Activated naive CD4-positive, alpha-beta T cell treated with anti-CD3 and anti-CD28 coated beads, Interleukin-2, amount 50 U/mL, for 72 hours (primary cell): Measurements from ENCODE around the gene OSBP2. TPM values are rescaled to one million over a fixed set of nuclear protein-coding genes. Genes with fewer than 3 reads are reported as not detected.

Source experiments
- ATAC-seq, 2 donors: fragments of 150-1000 bp; cut with Tn5 transposase; 2 replicates each; pipeline ENCODE4 v1.10.0; 2021; ENCODE audit warnings: mild to moderate bottlenecking in 2 of 2, moderate library complexity in 2 of 2
- DNase-seq, 2 donors: peaks; one replicate each; pipeline ENCODE4 v3.0.0; 2021 to 2022; ENCODE audit warnings: low spot score in 2 of 2
- H3K27ac Mint-ChIP-seq, 2 donors: one replicate each; pipeline ENCODE4 v1.8.0; 2022; ENCODE audit warnings: mild to moderate bottlenecking in 2 of 2, mixed read lengths in 2 of 2
- H3K36me3 Mint-ChIP-seq, 2 donors: one replicate each; pipeline ENCODE4 v1.8.0; 2022; ENCODE audit warnings: mixed read lengths in 2 of 2
- H3K9me3 Mint-ChIP-seq, 2 donors: one replicate each; pipeline ENCODE4 v1.8.0; 2022; ENCODE audit warnings: mixed read lengths in 2 of 2
- total RNA-seq, 2 donors: library from RNA; stranded (reverse); gene quantifications; one replicate each; pipeline ENCODE4 v1.2.3, GENCODE V29; 2022

The OSBP2 gene
- total RNA-seq, 2 donors from 2014 or later: 1.7 to 6.1 TPM

GRCh38 chr22:30871391-30872284, 177.0 kb downstream of the OSBP2 start:
- Mint-ChIP-seq H3K27ac (peak overlapping the region in 1 of 2 donors; percentile 82), H3K9me3 (no peaks in the 10 kb centered on the region), H3K36me3 (no peaks in the 10 kb centered on the region)
- DNase-seq: peak in 1 of 2 donors; percentile 45
- ATAC-seq: no peak

- no peaks in the 10 kb centered on the region for H3K36me3 Mint-ChIP-seq
- ATAC-seq (no peak), DNase-seq (peak in 1 of 2 donors; percentile 18)
- H3K9me3 Mint-ChIP-seq: no peaks in the 10 kb centered on the region
- peak overlapping the region in 1 of 2 donors; percentile 82 for H3K27ac Mint-ChIP-seq
Measured at GRCh38 chr22:30872285-30873041, 177.8 kb downstream of the OSBP2 start.

GRCh38 chr22:30873086-30873650, 178.5 kb downstream of the OSBP2 start:
- no peaks in the 10 kb centered on the region for H3K36me3 Mint-ChIP-seq
- H3K9me3 Mint-ChIP-seq: no peaks in the 10 kb centered on the region
- DNase-seq (peak in 1 of 2 donors; percentile 45), ATAC-seq (no peak)
- no peak overlapping the region for H3K27ac Mint-ChIP-seq

DNA sequence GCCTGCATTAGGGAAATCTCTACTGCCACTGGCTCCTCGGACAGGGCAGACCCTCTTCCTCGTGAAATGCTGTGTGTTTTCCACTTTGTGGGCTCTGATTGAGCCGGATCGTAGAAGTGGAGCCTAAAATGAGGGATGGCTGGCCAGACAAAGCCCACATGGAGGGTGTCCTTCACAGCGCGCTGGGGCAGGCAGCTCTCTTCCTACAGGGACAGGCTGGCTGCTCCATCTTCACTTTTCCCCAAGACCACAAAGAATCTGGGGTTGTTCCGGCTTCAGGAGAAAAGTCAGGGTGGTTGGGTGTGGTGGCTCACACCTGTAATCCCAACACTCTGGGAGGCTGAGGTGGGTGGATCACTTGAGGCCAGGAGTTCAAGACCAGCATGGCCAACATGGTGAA, 179.0 kb downstream of the OSBP2 start:
- no peak for DNase-seq
- H3K9me3 Mint-ChIP-seq: no peaks in the 10 kb centered on the region

DNA sequence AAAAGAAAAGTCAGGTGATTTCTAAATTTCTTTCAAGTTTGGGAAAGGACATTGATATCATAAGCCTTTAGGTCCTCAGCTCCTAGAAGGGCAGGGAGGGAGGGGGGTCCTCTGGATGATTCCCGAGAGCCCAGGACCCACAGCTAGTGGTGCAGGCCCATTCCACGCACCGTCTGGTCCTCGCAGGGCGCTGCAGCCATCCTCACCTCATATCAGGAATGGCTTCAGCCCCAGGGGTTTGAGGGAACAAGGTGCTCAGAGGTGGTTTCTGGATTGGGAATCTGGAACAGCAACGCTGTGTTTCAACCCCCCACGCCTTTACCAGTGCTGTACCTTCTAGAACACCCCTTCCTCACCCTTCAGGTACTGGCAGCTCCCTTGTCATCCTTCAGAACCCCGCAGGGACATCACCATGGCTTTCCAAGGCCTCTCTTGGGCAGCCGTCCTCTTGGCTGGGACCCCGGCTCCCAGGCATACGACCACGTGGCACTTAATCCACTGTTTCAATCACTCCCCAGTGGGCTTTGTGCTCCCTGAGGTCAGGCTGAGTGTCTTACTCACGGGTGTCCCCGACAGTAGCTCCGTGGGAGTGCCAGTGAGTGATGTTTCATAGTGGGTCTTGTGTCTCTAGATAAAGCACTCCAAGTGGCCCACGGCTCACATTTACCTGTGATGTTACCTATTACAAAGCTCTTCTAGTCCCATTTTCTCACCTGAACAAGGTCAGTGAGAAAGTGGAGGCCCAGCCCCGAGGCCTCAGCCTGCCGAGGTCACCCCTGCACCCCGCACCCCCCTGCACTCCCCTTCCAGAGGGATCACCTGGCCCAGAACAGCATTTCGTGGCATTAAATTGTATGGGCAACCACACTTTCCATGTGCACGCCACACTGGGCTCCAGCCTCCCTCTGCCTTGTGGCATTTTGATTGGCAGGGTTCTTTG, 180.0 kb downstream of the OSBP2 start:
- no peaks in the 10 kb centered on the region for H3K36me3 Mint-ChIP-seq
- ATAC-seq (no peak), DNase-seq (peak in 1 of 2 donors; percentile 46)
- no peak overlapping the region for H3K27ac Mint-ChIP-seq
- H3K9me3 Mint-ChIP-seq: no peaks in the 10 kb centered on the region

More for the DNA sequence above, 179.0 kb downstream of the OSBP2 start:
- no peak for ATAC-seq
- no peaks in the 10 kb centered on the region for H3K36me3 Mint-ChIP-seq
- H3K27ac Mint-ChIP-seq: no peak overlapping the region

DNA sequence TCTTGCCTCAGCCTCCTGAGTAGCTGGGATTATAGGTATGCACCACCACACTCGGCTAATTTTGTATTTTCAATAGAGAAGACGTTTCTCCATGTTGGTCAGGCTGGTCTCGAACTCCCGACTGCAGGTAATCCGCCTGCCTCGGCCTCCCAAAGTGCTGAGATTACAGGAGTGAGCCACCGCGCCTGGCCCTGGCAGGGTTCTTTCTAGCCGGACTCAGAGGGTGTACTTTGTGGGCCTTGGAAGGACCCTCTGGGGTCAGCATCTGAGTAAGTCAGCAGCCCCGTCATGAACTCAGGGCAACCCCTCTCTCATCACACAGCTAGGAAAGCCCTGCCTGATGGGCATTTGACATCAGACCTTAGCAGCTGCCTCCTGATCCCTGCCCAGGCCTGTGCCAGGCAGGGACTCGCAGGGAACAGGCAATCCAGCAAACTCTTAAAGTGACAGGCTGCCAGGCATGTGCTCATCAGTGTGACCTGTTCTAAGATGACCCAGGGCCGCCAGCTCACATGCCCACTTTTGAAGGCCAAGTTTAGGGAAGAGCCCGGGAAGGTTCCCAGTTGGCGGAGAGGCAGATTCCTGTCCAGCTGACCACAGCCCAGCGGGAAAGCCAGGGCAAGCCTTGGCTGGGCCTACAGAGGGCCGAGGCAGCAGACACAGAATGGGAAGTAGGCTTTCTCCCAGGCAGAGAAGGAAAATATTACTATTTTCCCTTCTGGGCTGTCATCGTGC, 181.0 kb downstream of the OSBP2 start:
- peak in 1 of 2 donors; percentile 43 for DNase-seq
- H3K36me3 Mint-ChIP-seq: no peaks in the 10 kb centered on the region
- H3K27ac Mint-ChIP-seq: no peak overlapping the region
- no peak for ATAC-seq
- H3K9me3 Mint-ChIP-seq: no peaks in the 10 kb centered on the region

- no peak for DNase-seq
- H3K36me3 Mint-ChIP-seq: no peaks in the 10 kb centered on the region
- H3K27ac Mint-ChIP-seq: no peak overlapping the region
- no peaks in the 10 kb centered on the region for H3K9me3 Mint-ChIP-seq
- no peak for ATAC-seq
Measured at GRCh38 chr22:30876221-30876751, 181.6 kb downstream of the OSBP2 start.

DNA sequence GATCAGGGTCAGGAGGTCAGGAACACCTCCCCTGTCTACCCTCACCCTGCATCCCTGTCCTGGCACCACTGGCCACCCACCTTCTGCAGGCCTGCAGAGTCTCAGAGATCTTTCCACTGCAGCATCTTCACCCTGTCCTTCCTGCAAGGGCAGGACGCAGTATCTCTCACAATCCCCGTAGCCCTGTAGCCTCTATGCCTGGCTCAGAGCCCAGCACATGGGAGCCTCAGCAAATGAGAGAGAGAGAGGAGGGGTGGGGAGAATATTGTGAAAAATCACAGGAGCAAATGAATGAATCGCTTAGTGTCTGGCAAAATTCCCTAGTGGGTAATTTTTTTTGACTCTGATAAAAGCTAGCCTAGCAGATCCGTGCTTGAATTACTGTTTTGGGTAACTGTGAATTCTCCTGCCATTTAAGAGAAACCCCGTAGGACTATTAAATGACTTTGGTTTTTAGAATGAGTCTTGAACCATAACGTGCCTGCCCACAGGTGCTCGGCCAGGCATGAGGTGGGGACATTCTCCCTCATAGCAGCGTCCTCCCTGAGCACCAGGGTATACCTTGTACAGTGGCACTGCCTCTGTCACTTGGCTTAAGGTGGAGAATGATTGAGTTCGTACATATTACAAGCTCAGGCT, 182.4 kb downstream of the OSBP2 start:
- Mint-ChIP-seq H3K36me3 (no peaks in the 10 kb centered on the region), H3K27ac (no peak overlapping the region), H3K9me3 (no peaks in the 10 kb centered on the region)
- no peak for DNase-seq
- no peak for ATAC-seq

GRCh38 chr22:30877662-30878515, 183.2 kb downstream of the OSBP2 start:
- DNase-seq (no peak), ATAC-seq (no peak)
- H3K9me3 Mint-ChIP-seq: no peaks in the 10 kb centered on the region
- no peaks in the 10 kb centered on the region for H3K36me3 Mint-ChIP-seq
- peak overlapping the region in 1 of 2 donors; percentile 76 for H3K27ac Mint-ChIP-seq

- DNase-seq (no peak), ATAC-seq (no peak)
- H3K9me3 Mint-ChIP-seq: no peaks in the 10 kb centered on the region
- H3K36me3 Mint-ChIP-seq: no peaks in the 10 kb centered on the region
- peak overlapping the region in 1 of 2 donors; percentile 72 for H3K27ac Mint-ChIP-seq
Measured at GRCh38 chr22:30878516-30879414, 184.1 kb downstream of the OSBP2 start.

- Mint-ChIP-seq H3K9me3 (no peaks in the 10 kb centered on the region), H3K27ac (no peak overlapping the region), H3K36me3 (no peaks in the 10 kb centered on the region)
- ATAC-seq (no peak), DNase-seq (no peak)
Measured at GRCh38 chr22:30879415-30879797, 184.7 kb downstream of the OSBP2 start.

DNA sequence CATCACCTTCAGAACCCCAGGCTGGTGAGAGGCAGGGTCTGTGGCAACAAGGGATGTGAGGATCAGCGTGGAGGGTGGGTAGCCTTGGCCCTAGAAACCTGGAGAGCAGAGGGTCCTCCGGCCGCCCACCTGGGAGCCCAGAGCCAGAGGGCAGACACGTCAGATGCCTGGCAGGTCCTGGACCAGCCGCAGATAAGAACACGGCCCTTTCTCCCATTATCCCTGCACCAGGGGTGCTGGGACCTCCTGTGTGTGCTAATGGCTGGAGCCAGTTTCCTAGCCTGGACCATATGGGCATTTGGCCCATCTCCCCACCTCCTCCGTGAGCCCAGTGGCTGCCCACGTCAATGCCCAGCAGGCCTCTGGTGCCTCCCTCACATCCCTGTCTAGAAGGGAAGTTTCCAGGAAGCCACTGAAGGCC, 185.5 kb downstream of the OSBP2 start:
- DNase-seq (no peak), ATAC-seq (no peak)
- Mint-ChIP-seq H3K36me3 (no peaks in the 10 kb centered on the region), H3K9me3 (no peaks in the 10 kb centered on the region), H3K27ac (no peak overlapping the region)

- H3K9me3 Mint-ChIP-seq: no peaks in the 10 kb centered on the region
- H3K27ac Mint-ChIP-seq: peak overlapping the region in 1 of 2 donors; percentile 23
- no peaks in the 10 kb centered on the region for H3K36me3 Mint-ChIP-seq
- no peak for ATAC-seq
- no peak for DNase-seq
Measured at GRCh38 chr22:30880847-30881246, 186.2 kb downstream of the OSBP2 start.
